Stimulated activated naive CD8-positive, alpha-beta T cell treated with anti-CD3 and anti-CD28 coated beads, Interleukin-15, amount 100 ng/mL, for 72 hours (primary cell): ENCODE measurements around the gene YLPM1.

ENCODE experiments used
- ATAC-seq: fragments of 150-1000 bp; cut with Tn5 transposase; 2 replicates; pipeline ENCODE4 v1.10.0; 2021; ENCODE audit warnings: mild to moderate bottlenecking, moderate library complexity
- DNase-seq, 2 donors: peaks; one replicate each; pipeline ENCODE4 v3.0.0; 2021 to 2022
- H3K27ac Mint-ChIP-seq, 2 donors: one replicate each; pipeline ENCODE4 v1.8.0; 2022; ENCODE audit warnings: mild to moderate bottlenecking in 2 of 2, mixed read lengths in 2 of 2, moderate library complexity in 2 of 2
- H3K27me3 Mint-ChIP-seq: one replicate; pipeline ENCODE4 v1.8.0; 2022; ENCODE audit warnings: mixed read lengths
- H3K4me1 Mint-ChIP-seq: one replicate; pipeline ENCODE4 v1.8.0; 2022; ENCODE audit warnings: mild to moderate bottlenecking, mixed read lengths
- H3K4me3 Mint-ChIP-seq, 2 donors: one replicate each; pipeline ENCODE4 v1.8.0; 2022; ENCODE audit warnings: mild to moderate bottlenecking in 2 of 2, mixed read lengths in 2 of 2, moderate library complexity in 1 of 2
- H3K9me3 Mint-ChIP-seq, 2 donors: one replicate each; pipeline ENCODE4 v1.8.0; 2022; ENCODE audit warnings: mixed read lengths in 2 of 2

Gene YLPM1

DNA sequence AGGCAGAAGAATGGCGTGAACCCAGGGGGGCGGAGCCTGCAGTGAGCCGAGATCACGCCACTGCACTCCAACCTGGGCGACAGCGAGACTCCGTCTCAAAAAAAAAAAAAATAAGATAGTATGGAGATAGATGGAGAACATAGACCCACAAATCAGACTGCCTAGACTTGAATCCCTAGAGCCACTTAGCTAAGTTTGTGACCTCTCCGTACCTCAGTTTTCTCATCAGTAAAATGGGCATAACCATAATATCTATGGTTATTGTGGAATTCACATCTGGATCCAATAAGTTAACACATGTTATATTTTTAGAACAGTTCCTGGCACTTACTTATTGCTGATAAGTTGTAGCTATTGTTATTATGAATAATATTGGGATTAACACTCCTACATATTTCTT is 105.6 kb downstream of the YLPM1 start:
- H3K4me3 Mint-ChIP-seq: no peak overlapping the region
- ATAC-seq (no peak), DNase-seq (no peak)
- no peaks in the 10 kb centered on the region for H3K27me3 Mint-ChIP-seq
- H3K9me3 Mint-ChIP-seq: no peaks in the 10 kb centered on the region
- peaks cover 22% of the 10 kb centered on the region for H3K4me1 Mint-ChIP-seq
- no peak overlapping the region for H3K27ac Mint-ChIP-seq

DNA sequence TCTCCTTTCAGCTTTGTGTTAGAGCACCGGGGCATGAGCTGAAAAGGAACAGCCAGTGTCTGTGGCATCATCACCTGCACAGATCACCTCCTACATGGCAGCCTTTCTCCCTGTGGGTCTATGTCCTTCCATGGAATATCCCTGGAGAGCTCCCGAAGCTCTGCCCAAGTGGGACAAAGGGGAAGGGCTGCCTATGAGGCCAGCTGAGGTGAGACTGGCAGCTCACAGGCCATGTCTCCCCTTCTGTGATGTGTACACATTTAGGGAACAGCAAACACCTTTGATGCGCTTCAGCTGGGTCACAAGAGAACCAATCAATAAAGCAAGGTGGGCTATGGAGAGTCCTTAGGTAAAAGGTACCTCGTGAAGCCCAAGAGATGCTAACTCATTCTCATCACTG is 108.7 kb downstream of the YLPM1 start:
- H3K4me1 Mint-ChIP-seq: peaks cover 28% of the 10 kb centered on the region
- ATAC-seq: no peak
- no peak for DNase-seq
- H3K27me3 Mint-ChIP-seq: no peaks in the 10 kb centered on the region
- H3K9me3 Mint-ChIP-seq: no peaks in the 10 kb centered on the region
- no peak overlapping the region for H3K4me3 Mint-ChIP-seq
- H3K27ac Mint-ChIP-seq: no peak overlapping the region

DNA sequence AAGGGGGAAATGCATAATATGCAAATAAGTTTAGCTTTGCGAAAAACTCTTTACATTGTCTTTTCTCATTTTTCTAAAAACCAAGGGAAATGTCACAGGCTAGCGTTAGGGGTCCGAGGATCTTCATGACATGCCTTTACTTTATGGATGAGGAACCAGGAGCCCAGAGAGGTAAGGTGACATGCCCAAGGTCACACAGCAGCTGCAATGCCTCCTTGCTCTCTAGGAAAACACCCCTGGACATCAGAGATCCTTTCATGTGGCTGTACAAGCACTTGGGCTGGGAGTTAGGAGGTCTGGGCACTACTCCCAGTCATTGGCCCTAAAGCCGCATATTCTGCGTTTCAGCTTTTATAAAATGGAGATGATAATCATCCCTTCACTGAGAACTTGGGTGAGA is 112.1 kb downstream of the YLPM1 start:
- Mint-ChIP-seq H3K4me3 (peak overlapping the region; percentile 69 to 76), H3K27ac (peak overlapping the region in 1 of 2 donors; percentile 97)

DNA sequence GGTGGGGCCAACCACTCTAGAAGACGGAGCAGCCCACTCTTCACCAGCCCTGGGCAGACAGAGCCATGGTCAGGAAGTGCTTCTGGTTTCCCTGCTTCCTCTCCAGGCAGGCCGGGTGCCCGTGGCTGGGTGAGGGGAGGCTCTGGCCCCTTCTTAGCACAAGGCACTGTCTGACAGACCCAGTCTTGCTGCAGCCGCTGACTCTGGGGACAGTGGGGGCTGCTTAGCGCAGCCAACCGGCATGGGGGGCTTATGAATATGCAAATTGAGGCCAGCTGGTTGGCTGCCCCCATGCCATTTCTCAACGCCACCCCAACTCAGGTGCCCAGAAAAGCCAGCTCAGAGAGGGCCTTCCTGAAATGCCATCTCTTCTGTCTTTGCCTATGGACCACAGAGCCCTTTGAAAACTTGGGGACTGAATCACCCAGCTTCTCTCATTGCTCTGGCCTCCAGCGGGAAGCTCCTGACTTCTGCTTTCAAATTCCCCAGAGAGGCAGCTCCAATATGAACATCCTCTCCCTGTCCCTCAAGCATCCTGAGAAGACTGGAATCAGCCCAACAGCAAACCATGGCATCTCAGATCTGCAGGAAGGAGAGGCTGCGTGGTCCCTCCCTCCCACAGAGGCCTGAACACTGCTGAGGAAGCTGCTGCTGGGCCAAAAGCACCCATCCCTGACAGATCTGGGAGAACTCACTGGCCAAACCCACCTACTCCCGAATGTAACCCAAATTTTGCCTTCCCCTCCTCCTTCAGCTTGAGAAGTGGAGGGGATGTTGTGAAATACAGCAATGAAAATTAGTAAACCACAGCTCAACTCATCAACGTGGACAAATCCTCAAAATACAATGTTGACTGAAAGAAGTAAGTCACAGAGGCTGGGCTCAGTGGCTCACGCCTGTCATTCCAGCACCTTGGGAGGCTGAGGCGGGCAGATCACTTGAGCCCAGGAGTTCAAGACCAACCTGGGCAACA is 113.1 kb downstream of the YLPM1 start, which contains the start of gene PROX2:
TSS of gene PROX2 (minus strand) at position 205 of the 973 bp plus-strand sequence. CDS start 12,311 bp downstream, outside the sequence.
- H3K9me3 Mint-ChIP-seq: no peaks in the 10 kb centered on the region
- H3K27me3 Mint-ChIP-seq: no peaks in the 10 kb centered on the region
- H3K27ac Mint-ChIP-seq: peak within 1 kb of the TSS; percentile 93 to 97
- DNase-seq: peak; percentile 34 to 43
- ATAC-seq: peak; percentile 82
- H3K4me1 Mint-ChIP-seq: peaks cover 37% of the 10 kb centered on the region
- H3K4me3 Mint-ChIP-seq: peak within 1 kb of the TSS; percentile 69 to 76

More for the DNA sequence above, 112.1 kb downstream of the YLPM1 start:
- no peaks in the 10 kb centered on the region for H3K27me3 Mint-ChIP-seq
- no peaks in the 10 kb centered on the region for H3K9me3 Mint-ChIP-seq
- no peak for DNase-seq
- H3K4me1 Mint-ChIP-seq: peaks cover 27% of the 10 kb centered on the region
- ATAC-seq: no peak

DNA sequence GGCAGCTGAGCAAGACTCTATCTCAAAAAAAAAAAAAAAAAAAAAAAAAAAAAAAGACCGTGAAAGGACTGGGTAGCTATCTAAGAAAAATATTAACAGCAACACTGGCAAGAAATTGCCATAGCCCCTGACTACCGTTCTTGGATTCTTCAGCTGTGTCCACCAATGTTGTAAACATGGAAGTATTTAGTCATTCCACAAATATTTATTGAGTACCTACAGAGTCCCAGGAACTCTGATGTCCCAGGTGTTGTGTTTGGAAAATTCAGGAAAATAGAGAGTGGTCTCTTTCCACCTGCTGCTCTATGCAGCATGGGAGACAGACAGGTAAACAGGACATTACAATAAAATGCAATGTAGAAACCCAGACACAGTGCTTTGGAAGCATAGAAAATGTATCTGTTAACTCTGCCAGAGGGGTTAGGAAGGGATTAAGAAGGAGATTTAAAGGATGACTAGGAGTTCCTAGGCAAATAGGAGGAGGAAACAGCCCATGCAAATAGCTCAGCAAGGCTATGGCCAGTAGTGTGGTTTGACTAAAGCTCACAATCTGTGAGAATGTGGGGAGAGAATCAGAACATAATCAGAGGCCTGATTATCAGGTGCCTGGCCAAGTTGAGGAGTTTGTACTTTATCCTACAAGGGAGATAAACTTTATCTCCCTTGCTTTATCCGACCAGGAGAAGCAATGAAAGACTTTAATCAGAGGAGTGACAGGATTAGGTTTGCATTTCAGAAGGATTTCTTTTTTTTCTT is 116.5 kb downstream of the YLPM1 start:
- Mint-ChIP-seq H3K27ac (no peak overlapping the region), H3K4me1 (peaks cover 63% of the 10 kb centered on the region), H3K4me3 (peak overlapping the region in 1 of 2 donors; percentile 41), H3K27me3 (no peaks in the 10 kb centered on the region), H3K9me3 (no peaks in the 10 kb centered on the region)
- no peak for DNase-seq
- no peak for ATAC-seq

DNA sequence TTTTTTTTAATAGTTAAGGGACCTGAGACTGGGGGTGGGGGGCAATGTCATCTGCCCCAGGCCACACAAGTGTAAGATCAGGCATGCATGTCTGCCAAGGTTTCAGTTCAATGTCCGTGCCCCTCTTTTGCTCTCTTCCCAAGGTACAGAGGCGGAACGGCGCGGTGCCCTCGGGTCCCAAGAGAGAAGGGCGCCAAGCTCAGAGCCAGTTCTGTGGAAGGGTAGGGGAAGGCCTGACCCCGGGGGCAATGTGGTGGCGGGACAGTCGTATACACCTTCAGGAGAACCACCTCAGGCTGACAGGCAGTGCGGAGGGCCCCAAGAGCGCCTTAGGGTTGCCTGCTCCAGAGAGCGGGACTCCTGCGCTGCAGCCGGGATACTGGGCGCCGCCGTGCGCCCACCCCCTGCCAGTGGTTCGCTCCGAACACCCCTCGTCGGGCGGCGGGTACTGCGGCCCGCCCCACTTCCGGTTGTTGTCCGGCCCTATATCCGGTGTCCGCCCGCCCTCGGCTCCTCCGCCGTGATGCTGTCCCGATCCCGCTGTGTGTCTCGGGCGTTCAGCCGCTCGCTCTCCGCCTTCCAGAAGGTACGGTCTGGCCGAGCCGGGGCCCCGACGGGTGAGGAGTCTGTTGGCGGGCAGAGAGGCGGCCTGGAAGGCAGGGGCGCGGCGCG is 118.5 kb downstream of the YLPM1 start, which contains the start of gene DLST:
TSS of gene DLST (plus strand) at position 486 of the 672 bp plus-strand sequence. CDS start at position 524, 38 bp downstream.
- ATAC-seq: peak; percentile 98
- Mint-ChIP-seq H3K27ac (peak within 1 kb of the TSS; percentile 97 to 99), H3K4me3 (peak within 1 kb of the TSS; percentile 96 to 97), H3K27me3 (no peaks in the 10 kb centered on the region), H3K9me3 (no peaks in the 10 kb centered on the region), H3K4me1 (peaks cover 67% of the 10 kb centered on the region)
- peak; percentile 90 to 91 for DNase-seq

DNA sequence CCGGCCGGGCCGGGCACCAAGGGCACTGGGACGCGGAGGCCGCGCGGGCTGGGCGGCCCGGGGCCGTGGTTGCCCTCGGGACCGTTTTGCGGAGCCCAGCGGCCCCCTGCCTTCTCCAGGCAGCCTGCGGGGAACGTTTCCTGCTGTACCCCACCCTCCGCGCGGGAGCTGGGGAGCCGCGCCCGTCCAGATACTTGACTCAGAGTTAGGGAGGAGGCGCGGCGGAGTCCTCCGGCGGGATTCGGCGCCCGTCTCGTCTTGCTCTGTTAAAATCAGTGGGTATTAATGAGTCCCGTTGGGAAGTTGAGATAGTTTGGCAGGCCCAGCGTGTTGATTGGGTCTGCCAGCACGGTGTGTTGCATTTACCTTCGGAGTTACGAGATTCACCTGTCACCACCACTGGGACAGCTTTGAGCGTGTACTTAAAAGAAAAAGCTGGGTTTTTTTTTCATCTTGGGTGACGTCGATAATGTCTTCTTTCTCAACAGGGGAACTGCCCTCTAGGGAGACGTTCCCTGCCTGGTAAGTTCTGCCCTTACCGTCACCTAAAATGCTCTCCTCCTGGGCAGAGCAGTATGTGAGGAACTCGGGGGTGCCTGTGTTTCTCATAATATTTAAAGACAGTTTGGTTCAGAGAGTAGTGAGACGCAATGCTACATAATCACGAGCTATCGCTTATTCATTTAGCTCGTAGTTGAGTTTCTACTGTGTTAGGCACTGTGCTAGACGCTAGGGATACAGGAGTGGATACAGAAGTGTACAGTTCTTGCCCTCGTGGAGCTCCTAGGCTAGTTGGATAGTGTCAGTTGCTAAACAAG is 119.2 kb downstream of the YLPM1 start:
- H3K27me3 Mint-ChIP-seq: no peaks in the 10 kb centered on the region
- no peak for DNase-seq
- peaks cover 66% of the 10 kb centered on the region for H3K4me1 Mint-ChIP-seq
- no peaks in the 10 kb centered on the region for H3K9me3 Mint-ChIP-seq
- ATAC-seq: peak; percentile 64
- peak overlapping the region; percentile 97 to 99 for H3K27ac Mint-ChIP-seq
- peak overlapping the region; percentile 96 to 97 for H3K4me3 Mint-ChIP-seq
